Spleen (tissue), 13 donors: ENCODE data around the gene SSNA1. TPM values are rescaled to one million over a fixed set of nuclear protein-coding genes. Genes with fewer than 3 reads are reported as not detected.

Experiments
- DNase-seq: peaks from one replicate; pipeline ENCODE4 v3.0.0-alpha.2; 2020
- H3K27ac ChIP-seq, 8 donors: fragments of 200-600 bp; sonication (generic) in 7 of 8; 1 replicate in 4 of 8; 2 replicates in 4 of 8; pipeline versions ENCODE4 v1.5.0 to v1.8.0; 2016 to 2021; ENCODE audit warnings: inconsistent platforms in 4 of 8, mild to moderate bottlenecking in 4 of 8, moderate library complexity in 1 of 8
- H3K27me3 ChIP-seq, 7 donors: fragments of 200-600 bp; sonication (generic) in 6 of 7; replicated peaks in 1 of 7; 1 replicate in 4 of 7; 2 replicates in 3 of 7; pipeline versions ENCODE4 v1.5.0 to v1.8.0; 2016 to 2021; ENCODE audit warnings: inconsistent platforms in 3 of 7, mild to moderate bottlenecking in 1 of 7
- H3K36me3 ChIP-seq, 6 donors: fragments of 200-600 bp; sonication (generic) in 5 of 6; 1 replicate in 4 of 6; 2 replicates in 2 of 6; pipeline versions ENCODE4 v1.5.0 to v1.8.0; 2016 to 2021; ENCODE audit warnings: inconsistent platforms in 2 of 6
- H3K4me1 ChIP-seq, 6 donors: fragments of 200-600 bp; sonication (generic) in 5 of 6; 1 replicate in 3 of 6; 2 replicates in 3 of 6; pipeline versions ENCODE4 v1.5.0 to v1.8.0; 2016 to 2021; ENCODE audit warnings: inconsistent platforms in 3 of 6
- H3K4me3 ChIP-seq, 8 donors: fragments of 200-600 bp; sonication (generic) in 7 of 8; 1 replicate in 4 of 8; 2 replicates in 4 of 8; pipeline versions ENCODE4 v1.5.0 to v1.8.0; 2016 to 2021; ENCODE audit warnings: inconsistent platforms in 4 of 8, mild to moderate bottlenecking in 4 of 8, moderate library complexity in 2 of 8
- H3K9me3 ChIP-seq, 8 donors: fragments of 200-600 bp; sonication (generic) in 7 of 8; 1 replicate in 4 of 8; 2 replicates in 4 of 8; pipeline versions ENCODE4 v1.5.0 to v1.8.0; 2016 to 2021; ENCODE audit warnings: inconsistent platforms in 4 of 8
- POLR2A ChIP-seq, 3 donors: fragments of 450-650 bp; IDR thresholded peaks; one replicate each; pipeline ENCODE4 v1.5.1; 2017; ENCODE audit warnings: antibody characterized with exemption in 3 of 3, mild to moderate bottlenecking in 1 of 3
- POLR2AphosphoS5 ChIP-seq, 3 donors: sonication (generic); formaldehyde crosslinking; IDR thresholded peaks; one replicate each; pipeline ENCODE4 v1.5.1; 2017; ENCODE audit warnings: antibody characterized with exemption in 3 of 3
- WGBS, 5 donors: extraction: QIAGEN DNeasy Blood & Tissue Kit in 3 of 5; methylation state at CpG; one replicate each; pipeline versions ENCODE4 v1.1.5 to v1.1.7; 2013 to 2018; 5-methylcytosine and 5-hydroxymethylcytosine counted together
- intact Hi-C: fragments of 100-400 bp; cut with DNase I; formaldehyde crosslinking; loops from one replicate; pipeline ENCODE4 v1.15.0; 2023; ENCODE audit warnings: low total_unique reads
- long read RNA-seq, 2 donors: transcript quantifications; one replicate each; lab custom pipeline, GENCODE V29; 2026
- polyA plus RNA-seq, 3 donors: library from polyadenylated mRNA; stranded (reverse); fragments of 200-250 nt; gene quantifications; one replicate each; pipeline ENCODE4 v1.2.1, GENCODE V29; 2013
- total RNA-seq, 7 donors: library from RNA; depleted of rRNA in 3 of 7; stranded (reverse); fragments of >200 nt in 3 of 7; fragmentation: NEBNext Ultra II Directional in 4 of 7; extraction: Animal tissue kit (Norgen Biotek cat#: 25700) in 4 of 7; gene quantifications; one replicate each; pipeline versions ENCODE4 v1.1.0 to v1.2.1, GENCODE V29; 2016 to 2021
- TF ChIP-seq, protein P1 (sequence below), 11 experiments: fragments of 200-600 bp in 7 of 11; fragments of 450-650 bp in 4 of 11; sonication (generic) in 4 of 11; IDR thresholded peaks in 8 of 11; conservative IDR thresholded peaks in 3 of 11; 1 replicate in 7 of 11; 2 replicates in 4 of 11; pipeline versions ENCODE4 v1.4.0 to v1.8.0; 2016 to 2021; ENCODE audit warnings: antibody characterized with exemption in 11 of 11, inconsistent platforms in 4 of 11, mild to moderate bottlenecking in 1 of 11
- donor health status: healthy with polysubstance abuse.
- donor health status: DM: no; HTN: no; CAD: no; lungs with moderate emphysema.
- donor health status: DM: no; HTN: no; CAD: no.
- donor health status: Bipolar disorder and iron deficiency.
- donor health status: healthy.
- donor health status: DM: no; HTN: no; CAD: no.
- donor health status: DM: yes; HTN: yes; CAD: no.

SSNA1 gene, protein sequence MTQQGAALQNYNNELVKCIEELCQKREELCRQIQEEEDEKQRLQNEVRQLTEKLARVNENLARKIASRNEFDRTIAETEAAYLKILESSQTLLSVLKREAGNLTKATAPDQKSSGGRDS
- 10 to 100 TPM; 38.2 to 54.3 (median 43.0) TPM for total RNA-seq
- polyA plus RNA-seq = 100 to 1,000 TPM in 1 of 3 donors, 10 to 100 TPM in 2; 82.0 to 109 (median 99.6) TPM
- long read RNA-seq, donor 1, transcript SSNA1-201 (3 exons, 896 nt) = major isoform, 28 of 59 reads
- long read RNA-seq, donor 1, transcript SSNA1-202 (2 exons, 1,170 nt) = minor isoform, 16 of 59 reads
- long read RNA-seq, donor 1, partial matches to known transcripts = 13 of 59 reads
- long read RNA-seq, donor 1, other reads (novel, unspliced or antisense) = 0 of 59 reads
- long read RNA-seq, donor 2, transcript SSNA1-202 (2 exons, 1,170 nt) = minor isoform, 7 of 30 reads
- long read RNA-seq, donor 2, transcript SSNA1-201 (3 exons, 896 nt) = major isoform, 12 of 30 reads
- long read RNA-seq, donor 2, partial matches to known transcripts = 8 of 30 reads
- long read RNA-seq, donor 2, other reads (novel, unspliced or antisense) = 0 of 30 reads

DNA sequence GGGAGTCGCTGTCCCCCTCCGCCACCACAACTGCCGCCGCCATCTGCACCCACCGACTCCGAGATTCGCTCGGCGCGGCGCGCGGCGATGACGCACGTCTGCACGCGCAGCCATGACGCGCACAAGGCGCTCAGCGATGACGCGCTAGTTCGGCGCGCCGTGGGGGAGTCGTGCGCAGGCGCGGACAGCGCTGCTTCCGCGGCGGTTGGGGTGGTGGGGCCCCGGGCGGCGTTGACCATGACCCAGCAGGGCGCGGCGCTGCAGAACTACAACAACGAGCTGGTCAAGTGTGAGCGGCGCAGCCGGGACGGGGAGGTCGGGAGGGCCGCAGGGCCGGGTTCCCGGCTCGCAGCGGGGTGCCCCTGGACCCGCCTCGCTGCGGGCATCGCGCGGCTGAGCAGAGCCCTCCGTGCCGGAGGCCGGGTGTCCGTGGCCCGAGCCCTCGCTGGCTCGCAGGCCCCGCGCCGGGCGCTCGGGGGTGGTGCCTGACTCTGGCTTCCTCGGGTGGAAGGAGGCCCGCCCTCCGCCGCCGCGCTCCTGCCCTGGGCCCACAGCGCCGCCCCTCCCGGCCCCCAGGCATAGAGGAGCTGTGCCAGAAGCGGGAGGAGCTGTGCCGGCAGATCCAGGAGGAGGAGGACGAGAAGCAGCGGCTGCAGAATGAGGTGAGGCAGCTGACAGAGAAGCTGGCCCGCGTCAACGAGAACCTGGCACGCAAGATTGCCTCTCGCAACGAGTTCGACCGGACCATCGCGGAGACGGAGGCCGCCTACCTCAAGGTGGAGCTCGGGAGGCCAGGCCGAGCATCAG lies at the start of gene SSNA1, which contains the start of gene ANAPC2:
TSS of gene SSNA1 (plus strand) at position 187 of the 807 bp plus-strand sequence. CDS start at position 238, 51 bp downstream.
TSS of gene ANAPC2 (minus strand) at position 71 of the 807 bp plus-strand sequence. CDS start at position 43, 28 bp downstream.
- DNase-seq = peak; percentile 97
- Histone ChIP-seq H3K4me1 (peaks cover 29 to 66% (median 51%) of the 10 kb centered on the region in 6 donors), H3K9me3 (no peaks in the 10 kb centered on the region), H3K4me3 (peak within 1 kb of the TSS; percentile 75 to 100 (median 96)), H3K27ac (peak within 1 kb of the TSS; percentile 94 to 99 (median 98)), H3K27me3 (no peaks in the 10 kb centered on the region), H3K36me3 (peaks cover 0 to 69% (median 35%) of the 10 kb centered on the region in 6 donors)
- intact Hi-C loops = no loop called here
- TF ChIP-seq, protein P1, sequence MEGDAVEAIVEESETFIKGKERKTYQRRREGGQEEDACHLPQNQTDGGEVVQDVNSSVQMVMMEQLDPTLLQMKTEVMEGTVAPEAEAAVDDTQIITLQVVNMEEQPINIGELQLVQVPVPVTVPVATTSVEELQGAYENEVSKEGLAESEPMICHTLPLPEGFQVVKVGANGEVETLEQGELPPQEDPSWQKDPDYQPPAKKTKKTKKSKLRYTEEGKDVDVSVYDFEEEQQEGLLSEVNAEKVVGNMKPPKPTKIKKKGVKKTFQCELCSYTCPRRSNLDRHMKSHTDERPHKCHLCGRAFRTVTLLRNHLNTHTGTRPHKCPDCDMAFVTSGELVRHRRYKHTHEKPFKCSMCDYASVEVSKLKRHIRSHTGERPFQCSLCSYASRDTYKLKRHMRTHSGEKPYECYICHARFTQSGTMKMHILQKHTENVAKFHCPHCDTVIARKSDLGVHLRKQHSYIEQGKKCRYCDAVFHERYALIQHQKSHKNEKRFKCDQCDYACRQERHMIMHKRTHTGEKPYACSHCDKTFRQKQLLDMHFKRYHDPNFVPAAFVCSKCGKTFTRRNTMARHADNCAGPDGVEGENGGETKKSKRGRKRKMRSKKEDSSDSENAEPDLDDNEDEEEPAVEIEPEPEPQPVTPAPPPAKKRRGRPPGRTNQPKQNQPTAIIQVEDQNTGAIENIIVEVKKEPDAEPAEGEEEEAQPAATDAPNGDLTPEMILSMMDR (IDR thresholded peaks at IDR 0.05 in 8 of 11, conservative IDR thresholded peaks at IDR 0.05 in 3 of 11) = peak in 7 of 11 experiments; percentile 10 to 31 (median 20)
- peak; percentile 98 to 99 (median 99) for TF ChIP-seq POLR2AphosphoS5 (IDR thresholded peaks at IDR 0.05)
- peak; percentile 77 to 94 (median 81) for TF ChIP-seq POLR2A (IDR thresholded peaks at IDR 0.05)
- WGBS, 5 donors = 0 to 1% (median 0%) methylated on average over 27 to 98 of the region's 98 CpGs

DNA sequence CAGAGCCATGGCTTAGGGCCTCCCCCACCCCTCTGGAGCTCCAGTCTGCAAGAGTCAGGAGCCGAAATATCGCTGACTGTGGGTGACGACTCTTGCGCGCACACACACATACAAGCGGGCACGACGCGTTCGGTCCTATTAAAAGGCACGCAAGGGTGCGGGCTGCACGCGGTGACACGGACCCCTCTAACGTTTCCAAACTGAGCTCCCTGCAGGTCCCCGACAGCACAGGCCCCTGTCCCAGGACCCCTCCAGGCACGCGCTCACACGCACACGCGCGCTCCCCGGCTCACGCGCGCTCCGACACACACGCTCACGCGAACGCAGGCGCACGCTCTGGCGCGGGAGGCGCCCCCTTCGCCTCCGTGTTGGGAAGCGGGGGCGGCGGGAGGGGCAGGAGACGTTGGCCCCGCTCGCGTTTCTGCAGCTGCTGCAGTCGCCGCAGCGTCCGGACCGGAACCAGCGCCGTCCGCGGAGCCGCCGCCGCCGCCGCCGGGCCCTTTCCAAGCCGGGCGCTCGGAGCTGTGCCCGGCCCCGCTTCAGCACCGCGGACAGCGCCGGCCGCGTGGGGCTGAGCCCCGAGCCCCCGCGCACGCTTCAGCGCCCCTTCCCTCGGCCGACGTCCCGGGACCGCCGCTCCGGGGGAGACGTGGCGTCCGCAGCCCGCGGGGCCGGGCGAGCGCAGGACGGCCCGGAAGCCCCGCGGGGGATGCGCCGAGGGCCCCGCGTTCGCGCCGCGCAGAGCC lies 49.6 kb upstream of the SSNA1 start, which contains the start of gene GRIN1:
TSS of gene GRIN1 (plus strand) at position 433 of the 746 bp plus-strand sequence. CDS start 333 bp downstream, outside the sequence.
- 7 to 22% (median 10%) methylated on average over 18 to 104 of the region's 104 CpGs for WGBS, 5 donors
- H3K9me3 ChIP-seq = no peaks in the 10 kb centered on the region
- no peak for DNase-seq
- TF ChIP-seq POLR2A (IDR thresholded peaks at IDR 0.05) (no peak), POLR2AphosphoS5 (IDR thresholded peaks at IDR 0.05) (no peak)
- TF ChIP-seq, protein P1 (IDR thresholded peaks at IDR 0.05 in 8 of 11, conservative IDR thresholded peaks at IDR 0.05 in 3 of 11) = no peak
- peaks cover 6 to 100% (median 78%) of the 10 kb centered on the region in 7 donors for H3K27me3 ChIP-seq
- peaks cover 4 to 27% (median 12%) of the 10 kb centered on the region in 6 donors for H3K4me1 ChIP-seq
- H3K27ac ChIP-seq = no peak within 1 kb of the TSS
- intact Hi-C loops = no loop called here
- H3K36me3 ChIP-seq = no peaks in the 10 kb centered on the region
- H3K4me3 ChIP-seq = peak within 1 kb of the TSS in 3 of 8 donors; percentile 17 to 42 (median 21)

DNA sequence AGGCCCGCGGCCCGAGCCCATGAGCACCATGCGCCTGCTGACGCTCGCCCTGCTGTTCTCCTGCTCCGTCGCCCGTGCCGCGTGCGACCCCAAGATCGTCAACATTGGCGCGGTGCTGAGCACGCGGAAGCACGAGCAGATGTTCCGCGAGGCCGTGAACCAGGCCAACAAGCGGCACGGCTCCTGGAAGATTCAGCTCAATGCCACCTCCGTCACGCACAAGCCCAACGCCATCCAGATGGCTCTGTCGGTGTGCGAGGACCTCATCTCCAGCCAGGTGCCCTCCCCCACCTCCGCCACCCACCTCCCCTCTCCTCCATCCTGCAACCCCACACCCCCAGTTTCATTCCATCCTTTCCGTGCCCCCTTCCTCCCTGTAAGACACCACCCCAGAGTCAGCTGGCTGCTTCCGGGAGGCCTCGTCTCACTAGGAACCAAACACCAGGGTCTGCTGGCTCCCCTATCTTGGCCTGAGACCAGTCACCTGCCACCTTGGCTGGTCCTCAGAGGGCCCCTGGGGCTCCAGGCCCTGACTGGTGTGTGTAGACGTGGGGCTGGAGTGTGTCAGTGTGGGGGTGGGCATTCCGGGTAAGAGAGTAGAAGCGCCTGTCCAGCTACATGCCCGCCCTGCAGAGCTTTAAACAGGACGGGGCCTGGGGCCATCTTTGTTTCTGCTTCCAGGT lies 48.9 kb upstream of the SSNA1 start:
- peak overlapping the region in 1 of 8 donors; percentile 42 for H3K4me3 ChIP-seq
- no peaks in the 10 kb centered on the region for H3K36me3 ChIP-seq
- H3K27ac ChIP-seq = no peak overlapping the region
- H3K27me3 ChIP-seq = peaks cover 6 to 100% (median 83%) of the 10 kb centered on the region in 7 donors
- WGBS, 5 donors = 35 to 56% (median 42%) methylated on average over 20 to 37 of the region's 37 CpGs
- no peaks in the 10 kb centered on the region for H3K9me3 ChIP-seq
- TF ChIP-seq, protein P1 (IDR thresholded peaks at IDR 0.05 in 8 of 11, conservative IDR thresholded peaks at IDR 0.05 in 3 of 11) = no peak
- no peak for TF ChIP-seq POLR2AphosphoS5 (IDR thresholded peaks at IDR 0.05)
- no peak for TF ChIP-seq POLR2A (IDR thresholded peaks at IDR 0.05)
- no peak for DNase-seq
- intact Hi-C loops = no loop called here
- H3K4me1 ChIP-seq = peaks cover 4 to 27% (median 12%) of the 10 kb centered on the region in 6 donors
